Activated naive CD4-positive, alpha-beta T cell treated with anti-CD3 and anti-CD28 coated beads, Interleukin-2, amount 10 ng/mL, durations not matched to agents 7 days and 5 days (primary cell): ENCODE data around the gene TRIM10.

Experiments used
- CTCF ChIA-PET: fragments of 350-600 bp; sonication (Branson Sonifier 250); formaldehyde crosslinking; loops from one replicate; lab custom pipeline; 2021; ENCODE audit warnings: antibody characterized with exemption; lab: Charles Lee
- DNase-seq: peaks from one replicate; pipeline ENCODE4 v3.0.0-alpha.2; 2020
- H3K27ac Mint-ChIP-seq: one replicate; pipeline ENCODE4 v1.8.0; 2021; ENCODE audit warnings: mild to moderate bottlenecking, moderate library complexity, mixed read lengths
- H3K27me3 Mint-ChIP-seq: one replicate; pipeline ENCODE4 v1.8.0; 2021; ENCODE audit warnings: mild to moderate bottlenecking, mixed read lengths
- H3K36me3 Mint-ChIP-seq: one replicate; pipeline ENCODE4 v1.8.0; 2021; ENCODE audit warnings: mixed read lengths
- H3K4me1 Mint-ChIP-seq: one replicate; pipeline ENCODE4 v1.8.0; 2021; ENCODE audit warnings: mixed read lengths
- H3K4me3 Mint-ChIP-seq: one replicate; pipeline ENCODE4 v1.8.0; 2021; ENCODE audit warnings: mild to moderate bottlenecking, moderate library complexity, mixed read lengths
- H3K9me3 Mint-ChIP-seq: one replicate; pipeline ENCODE4 v1.8.0; 2021; ENCODE audit warnings: mixed read lengths

The TRIM10 gene

DNA sequence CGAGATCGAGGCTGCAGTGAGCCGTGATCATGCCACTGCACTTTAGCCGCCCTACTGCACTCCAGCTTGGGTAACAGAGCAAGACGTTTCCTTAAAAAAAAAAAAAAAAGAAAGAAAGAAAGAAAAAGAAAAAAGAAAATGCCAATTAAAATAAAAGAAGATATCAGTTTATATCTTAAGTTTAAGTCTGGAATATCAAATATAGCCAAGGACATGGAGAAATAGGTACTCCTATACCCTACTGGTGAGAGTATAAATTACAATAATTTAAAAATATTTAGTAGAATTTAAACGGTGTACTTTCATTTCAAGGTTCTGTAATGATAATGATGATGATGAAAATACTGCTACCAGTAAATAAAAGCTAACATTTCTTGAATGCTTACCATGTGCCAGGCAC lies 44.3 kb downstream of the TRIM10 start:
- CTCF ChIA-PET, result interaction anchor here (0.8 to 1.0 kb wide), 2 partner anchors 14 to 17 kb away, joined by 3 read pairs; no protein-coding TSS in a partner anchor
- no peak overlapping the region for H3K27ac Mint-ChIP-seq
- no peaks in the 10 kb centered on the region for H3K36me3 Mint-ChIP-seq
- H3K4me1 Mint-ChIP-seq, result no peaks in the 10 kb centered on the region
- no peak for DNase-seq
- no peaks in the 10 kb centered on the region for H3K9me3 Mint-ChIP-seq
- H3K4me3 Mint-ChIP-seq, result no peak overlapping the region
- peaks cover 62% of the 10 kb centered on the region for H3K27me3 Mint-ChIP-seq

DNA sequence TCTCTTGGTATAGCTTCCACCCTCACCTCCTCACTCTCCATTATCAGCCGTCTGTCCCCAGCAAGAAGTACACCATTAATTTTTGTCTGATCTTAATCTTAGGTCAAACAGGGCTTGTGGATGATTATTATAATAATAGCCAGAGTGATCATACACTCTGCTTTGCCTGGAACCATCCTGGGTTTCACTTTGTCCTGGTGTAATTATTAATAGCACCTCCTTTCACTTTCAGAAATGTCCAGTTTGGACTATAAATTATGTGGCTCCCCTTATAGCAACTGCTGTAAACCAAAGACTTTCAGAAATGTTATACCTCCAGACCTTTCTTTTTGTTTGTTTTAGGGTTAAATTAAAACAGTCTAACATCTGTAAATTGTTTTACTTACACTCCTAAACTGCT lies 47.2 kb downstream of the TRIM10 start:
- H3K9me3 Mint-ChIP-seq, result no peaks in the 10 kb centered on the region
- H3K4me3 Mint-ChIP-seq, result no peak overlapping the region
- no peaks in the 10 kb centered on the region for H3K4me1 Mint-ChIP-seq
- H3K27ac Mint-ChIP-seq, result no peak overlapping the region
- H3K36me3 Mint-ChIP-seq, result no peaks in the 10 kb centered on the region
- DNase-seq, result no peak
- CTCF ChIA-PET, result interaction anchor here (0.7 to 1.9 kb wide), 4 partner anchors 10 to 17 kb away, joined by 3 to 6 read pairs (median 3); no protein-coding TSS in a partner anchor
- H3K27me3 Mint-ChIP-seq, result peaks cover 65% of the 10 kb centered on the region

DNA sequence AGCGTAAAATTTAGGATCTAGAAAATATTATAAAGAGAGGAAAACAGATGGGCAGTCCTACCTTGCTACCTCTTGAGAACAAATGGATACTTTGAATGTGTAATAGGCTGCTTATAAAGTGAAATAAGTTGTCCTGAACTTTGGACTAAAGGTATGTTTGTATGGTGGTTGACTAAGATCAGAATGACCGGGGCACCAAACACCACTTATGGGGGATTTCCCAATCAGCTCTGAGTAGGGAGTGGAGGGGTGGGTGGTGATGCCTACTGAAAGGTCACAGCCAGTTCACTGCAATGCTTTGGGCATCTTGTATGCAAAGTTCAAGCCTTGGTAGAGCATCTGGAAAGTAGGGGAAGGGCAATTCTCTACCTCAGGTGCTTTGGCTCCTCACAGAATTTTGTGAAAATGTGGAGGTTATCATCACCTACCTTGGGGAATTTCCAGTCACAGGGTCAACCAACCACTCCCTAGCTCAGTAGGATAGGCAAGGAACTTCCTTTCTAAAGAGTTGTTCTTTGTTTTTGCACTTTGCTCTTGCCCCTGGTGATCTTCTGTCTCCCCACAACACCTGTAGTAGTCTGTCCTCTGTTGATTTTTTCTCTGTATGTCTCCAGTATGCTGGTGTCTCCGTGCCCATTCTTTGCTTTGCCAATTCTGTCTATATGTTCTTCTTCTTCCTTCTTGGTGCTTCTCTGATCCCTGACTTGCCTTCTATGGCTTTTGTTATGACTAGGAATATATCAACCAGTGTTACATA lies 47.8 kb downstream of the TRIM10 start, which contains the start of gene TRIM31:
Gene TRIM31 (minus strand): TSS at position 88 of the 757 bp plus-strand sequence. CDS start 285 bp downstream, outside the sequence.
- Mint-ChIP-seq H3K27me3 (peaks cover 68% of the 10 kb centered on the region), H3K36me3 (no peaks in the 10 kb centered on the region), H3K4me3 (no peak within 1 kb of the TSS), H3K9me3 (no peaks in the 10 kb centered on the region), H3K27ac (no peak within 1 kb of the TSS), H3K4me1 (no peaks in the 10 kb centered on the region)
- CTCF ChIA-PET, result interaction anchor here (1.3 to 1.9 kb wide), 3 partner anchors 10 to 18 kb away, joined by 3 to 6 read pairs (median 3); no protein-coding TSS in a partner anchor
- no peak for DNase-seq

DNA sequence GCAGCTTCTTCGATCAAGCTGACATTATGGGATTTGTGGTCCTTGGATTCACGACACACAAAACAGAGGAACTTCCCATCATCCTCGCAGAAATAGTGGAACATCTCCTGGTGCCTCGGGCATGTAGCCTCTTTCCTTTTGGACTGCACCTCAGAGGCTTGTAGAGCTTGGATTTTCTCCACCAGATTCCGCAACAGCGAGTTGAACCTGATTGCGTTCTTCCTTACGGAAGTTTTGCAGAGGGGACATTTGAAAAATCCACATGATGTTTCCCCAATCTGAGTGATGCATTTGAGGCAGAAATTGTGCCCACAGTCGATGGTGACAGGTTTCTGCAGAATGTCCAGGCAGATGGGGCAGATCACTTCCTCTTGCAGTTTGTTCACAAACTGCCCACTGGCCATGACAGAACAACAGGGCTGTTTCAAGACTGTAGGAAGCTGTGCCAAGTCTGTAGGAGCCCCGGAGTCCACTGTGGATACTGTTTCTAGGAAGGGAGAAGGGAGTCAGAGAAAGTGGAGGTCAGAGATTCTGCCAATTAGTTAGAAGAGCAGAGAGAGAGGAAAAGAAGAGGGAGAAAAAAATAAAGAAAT lies 48.5 kb downstream of the TRIM10 start:
- Mint-ChIP-seq H3K27ac (no peak overlapping the region), H3K9me3 (no peaks in the 10 kb centered on the region), H3K27me3 (peaks cover 75% of the 10 kb centered on the region), H3K4me1 (peaks cover 3% of the 10 kb centered on the region), H3K36me3 (no peaks in the 10 kb centered on the region), H3K4me3 (no peak overlapping the region)
- CTCF ChIA-PET, result interaction anchor here (1.3 to 1.9 kb wide), 2 partner anchors 9 to 11 kb away, joined by 3 to 6 read pairs; no protein-coding TSS in a partner anchor
- no peak for DNase-seq

DNA sequence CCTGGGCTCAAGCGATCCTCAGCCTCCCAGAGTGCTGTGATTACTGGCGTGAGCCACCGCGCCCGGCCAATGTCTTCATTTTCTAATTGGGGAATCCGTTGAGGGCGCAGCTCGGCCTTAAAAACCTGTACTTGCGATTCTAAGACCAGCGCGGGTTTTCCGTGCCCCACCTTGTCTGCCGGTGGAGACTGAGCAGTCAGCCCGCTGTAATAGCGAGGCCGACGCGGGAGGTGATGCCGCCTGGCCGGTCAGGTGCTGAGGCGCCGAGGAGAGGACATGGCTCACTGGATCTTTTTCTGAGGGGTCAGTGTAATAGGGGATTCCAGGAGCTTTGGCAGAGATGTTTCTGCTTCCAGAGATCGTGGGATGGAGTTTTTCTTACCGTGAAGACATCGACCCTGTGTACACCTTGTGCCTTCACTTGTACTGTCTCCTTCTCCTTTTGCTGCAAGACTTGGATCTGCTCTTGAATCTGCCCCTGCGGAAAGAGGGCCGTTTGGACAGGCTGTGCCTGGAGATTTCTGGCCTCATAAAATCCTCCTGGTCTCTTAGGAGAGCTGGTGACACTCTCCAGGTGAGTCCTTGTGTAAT lies 49.6 kb downstream of the TRIM10 start:
- H3K27me3 Mint-ChIP-seq, result peaks cover 78% of the 10 kb centered on the region
- no peak overlapping the region for H3K27ac Mint-ChIP-seq
- H3K9me3 Mint-ChIP-seq, result no peaks in the 10 kb centered on the region
- no peaks in the 10 kb centered on the region for H3K36me3 Mint-ChIP-seq
- no peak overlapping the region for H3K4me3 Mint-ChIP-seq
- no peak for DNase-seq
- CTCF ChIA-PET, result no interaction called here
- H3K4me1 Mint-ChIP-seq, result peaks cover 3% of the 10 kb centered on the region

DNA sequence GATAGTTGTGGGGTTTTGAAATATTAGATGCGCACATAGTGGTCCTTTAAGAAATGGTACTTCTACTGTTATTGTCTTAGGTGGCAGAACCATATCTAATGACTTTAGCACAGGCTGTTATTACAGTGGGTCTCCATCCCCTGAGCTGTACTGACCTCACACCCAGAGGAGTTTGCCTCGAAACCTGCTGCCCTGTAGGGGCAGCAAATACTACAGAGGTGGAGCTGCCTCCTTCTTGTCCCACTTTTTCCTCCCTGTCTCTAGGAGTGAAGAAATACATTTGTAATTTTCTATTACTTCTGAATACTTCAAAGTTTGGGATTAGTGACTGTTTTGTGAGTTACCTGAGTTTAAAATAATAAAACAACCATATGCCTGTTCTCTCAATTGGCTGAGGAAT lies 56.4 kb downstream of the TRIM10 start:
- H3K4me3 Mint-ChIP-seq, result no peak overlapping the region
- CTCF ChIA-PET, result interaction anchor here (1.0 to 7.9 kb wide), 10 partner anchors 11 to 293 kb away, joined by 3 to 180 read pairs (median 6); partner anchors contain the start of gene RNF39
- no peak for DNase-seq
- no peak overlapping the region for H3K27ac Mint-ChIP-seq
- H3K27me3 Mint-ChIP-seq, result peaks cover 87% of the 10 kb centered on the region
- H3K9me3 Mint-ChIP-seq, result no peaks in the 10 kb centered on the region
- H3K36me3 Mint-ChIP-seq, result no peaks in the 10 kb centered on the region
- H3K4me1 Mint-ChIP-seq, result peaks cover 39% of the 10 kb centered on the region

DNA sequence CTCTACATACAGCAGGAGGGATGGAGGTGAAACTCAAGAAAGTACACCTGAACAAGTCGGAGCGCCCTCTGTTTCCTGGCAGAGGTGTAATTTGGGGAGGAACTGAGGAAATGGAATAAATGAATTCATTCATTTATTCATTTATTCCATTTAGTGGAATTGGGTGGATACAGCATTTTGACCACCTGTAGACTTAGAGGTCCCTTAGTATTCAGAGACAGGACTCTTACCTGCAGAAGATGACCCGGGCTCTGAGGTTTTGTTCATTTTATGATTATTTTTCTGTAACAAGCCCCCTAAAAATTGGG lies 57.2 kb downstream of the TRIM10 start:
- peaks cover 90% of the 10 kb centered on the region for H3K27me3 Mint-ChIP-seq
- H3K4me3 Mint-ChIP-seq, result peak overlapping the region; percentile 75
- no peak overlapping the region for H3K27ac Mint-ChIP-seq
- CTCF ChIA-PET, result interaction anchor here (0.6 to 7.9 kb wide), 28 partner anchors 9 to 294 kb away, joined by 3 to 180 read pairs (median 4); partner anchors contain the start of genes POLR1H, PPP1R11, RNF39 and TRIM31
- DNase-seq, result no peak
- H3K9me3 Mint-ChIP-seq, result no peaks in the 10 kb centered on the region
- H3K4me1 Mint-ChIP-seq, result peaks cover 42% of the 10 kb centered on the region
- no peaks in the 10 kb centered on the region for H3K36me3 Mint-ChIP-seq

DNA sequence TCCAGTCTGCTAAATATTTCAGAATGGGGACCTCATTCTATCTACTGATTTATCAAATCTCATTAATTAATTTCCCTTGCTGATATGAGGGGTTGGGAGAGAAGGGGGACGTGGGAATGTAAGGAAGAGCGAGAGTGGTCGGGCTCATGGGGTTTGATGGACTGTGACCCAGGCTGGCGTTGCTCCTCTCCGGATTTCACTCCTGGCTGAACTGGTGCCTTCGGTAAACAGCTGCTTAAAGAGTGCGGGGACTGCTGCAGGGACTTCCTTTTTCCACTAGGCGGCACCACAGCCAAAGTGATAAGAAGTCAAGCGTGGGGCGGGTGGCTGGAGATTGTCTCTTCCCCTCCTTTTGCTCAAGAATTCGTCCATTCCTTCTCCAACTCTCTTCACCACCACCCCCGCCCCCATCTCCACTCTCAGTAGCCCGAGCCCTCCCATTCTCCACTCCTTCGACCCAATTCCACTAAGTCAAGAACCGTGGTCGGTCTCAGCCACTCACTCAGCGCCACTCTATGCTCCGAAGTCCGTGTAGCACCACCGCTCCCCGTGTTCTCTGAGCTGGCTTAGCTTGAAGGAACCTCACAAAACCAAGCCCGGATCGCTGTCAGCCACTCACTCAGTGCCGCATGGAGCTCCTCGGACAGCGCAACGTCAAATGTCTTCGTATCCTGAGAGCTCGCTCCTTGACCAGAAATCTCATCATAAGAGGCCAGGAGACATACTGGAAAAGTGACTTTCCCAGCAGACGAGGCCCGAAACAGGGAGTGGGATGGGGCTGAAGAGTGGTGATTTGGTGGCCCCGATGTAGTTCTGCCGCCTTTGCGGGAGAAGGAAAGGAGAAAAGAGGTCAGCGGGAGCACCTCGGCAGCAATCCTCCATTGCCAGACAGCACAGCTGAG lies 57.8 kb downstream of the TRIM10 start:
- DNase-seq, result peak; percentile 90
- peak overlapping the region; percentile 47 for H3K27ac Mint-ChIP-seq
- peaks cover 48% of the 10 kb centered on the region for H3K4me1 Mint-ChIP-seq
- peaks cover 90% of the 10 kb centered on the region for H3K27me3 Mint-ChIP-seq
- H3K9me3 Mint-ChIP-seq, result no peaks in the 10 kb centered on the region
- H3K4me3 Mint-ChIP-seq, result peak overlapping the region; percentile 75
- no peaks in the 10 kb centered on the region for H3K36me3 Mint-ChIP-seq
- CTCF ChIA-PET, result interaction anchor here (0.6 to 7.9 kb wide), 32 partner anchors 9 to 294 kb away, joined by 3 to 180 read pairs (median 4); partner anchors contain the start of genes POLR1H, PPP1R11, RNF39 and TRIM31

DNA sequence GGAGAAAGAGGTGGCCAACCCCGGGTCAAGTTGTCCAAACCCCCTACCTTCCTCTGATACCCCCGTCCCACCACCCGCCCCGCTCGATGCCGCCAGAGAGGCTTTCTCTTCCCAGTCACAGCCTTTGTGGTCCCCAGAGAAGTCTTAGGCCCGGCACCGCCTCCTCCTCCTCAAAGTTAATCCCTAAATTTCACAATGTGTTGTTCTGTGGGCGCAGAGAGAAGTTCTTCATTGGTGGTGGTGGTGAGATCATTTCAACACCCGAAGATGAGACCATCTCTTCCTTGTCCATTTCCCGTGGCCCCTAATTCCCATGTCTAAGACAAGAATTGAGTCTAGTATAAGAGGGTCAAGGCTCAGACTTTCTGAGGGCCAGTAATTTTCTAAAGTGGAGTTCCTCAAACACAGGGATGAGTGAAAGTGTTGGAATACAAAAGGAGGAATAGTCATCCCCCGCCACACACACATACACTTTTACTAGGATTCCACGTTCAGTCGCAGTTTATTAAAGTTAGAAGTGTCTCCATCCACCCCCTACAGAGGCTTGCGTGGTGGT lies 58.5 kb downstream of the TRIM10 start:
- Mint-ChIP-seq H3K27ac (no peak overlapping the region), H3K4me1 (peaks cover 52% of the 10 kb centered on the region), H3K9me3 (no peaks in the 10 kb centered on the region), H3K4me3 (peak overlapping the region; percentile 75), H3K27me3 (peaks cover 90% of the 10 kb centered on the region), H3K36me3 (no peaks in the 10 kb centered on the region)
- CTCF ChIA-PET, result interaction anchor here (0.7 to 7.9 kb wide), 24 partner anchors 8 to 249 kb away, joined by 3 to 180 read pairs (median 4); partner anchors contain the start of genes POLR1H, PPP1R11, RNF39 and TRIM31
- DNase-seq, result peak; percentile 24
